GM12891 (cell line): ENCODE measurements around the gene BACE1.

Source experiments
- POLR2A ChIP-seq: IDR thresholded peaks from 2 replicates; pipeline ENCODE4 v1.6.1; 2011; ENCODE audit warnings: low read depth, low read length, control low read depth
- SPI1 ChIP-seq: IDR thresholded peaks from 2 replicates; pipeline ENCODE4 v1.6.1; 2011; ENCODE audit warnings: low read depth, low read length, control low read depth

DNA sequence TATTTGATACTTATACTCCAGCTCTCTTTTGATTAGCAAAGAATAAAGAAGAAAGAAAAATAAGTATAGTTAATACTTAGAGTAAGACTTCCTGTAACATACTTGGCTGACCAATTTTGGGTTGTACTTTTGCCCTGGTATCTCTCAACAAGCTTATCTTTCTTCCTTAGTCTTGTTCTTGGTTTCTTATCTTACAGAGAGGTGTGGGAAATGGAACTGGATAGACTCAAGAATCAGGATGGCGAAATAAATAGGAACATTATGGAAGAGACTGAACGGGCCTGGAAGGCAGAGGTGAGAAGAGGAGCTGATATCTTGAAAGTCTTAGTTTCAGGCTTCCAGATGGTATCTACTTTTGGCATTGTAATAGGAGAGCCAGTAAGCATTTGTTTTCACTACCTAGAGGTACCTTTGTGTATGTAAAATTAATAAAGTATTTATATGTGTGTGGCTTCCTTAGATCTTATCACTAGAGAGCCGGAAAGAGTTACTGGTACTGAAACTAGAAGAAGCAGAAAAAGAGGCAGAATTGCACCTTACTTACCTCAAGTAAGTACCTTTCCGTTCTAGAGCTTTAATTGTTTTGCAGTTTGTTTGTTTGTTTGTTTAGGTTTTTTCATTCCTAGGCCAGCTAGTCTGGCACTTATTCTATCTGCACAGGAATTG lies 36.2 kb downstream of the BACE1 start:
- TF ChIP-seq POLR2A: no peak
- no peak for TF ChIP-seq SPI1
